ENCODE results near the gene PHKA1. TPM values are rescaled to one million over a fixed set of nuclear protein-coding genes. Genes with fewer than 3 reads are reported as not detected.

PHKA1 gene
- total RNA-seq, 2 donors from 2014 or later, result 6.7 to 10.2 TPM

DNA sequence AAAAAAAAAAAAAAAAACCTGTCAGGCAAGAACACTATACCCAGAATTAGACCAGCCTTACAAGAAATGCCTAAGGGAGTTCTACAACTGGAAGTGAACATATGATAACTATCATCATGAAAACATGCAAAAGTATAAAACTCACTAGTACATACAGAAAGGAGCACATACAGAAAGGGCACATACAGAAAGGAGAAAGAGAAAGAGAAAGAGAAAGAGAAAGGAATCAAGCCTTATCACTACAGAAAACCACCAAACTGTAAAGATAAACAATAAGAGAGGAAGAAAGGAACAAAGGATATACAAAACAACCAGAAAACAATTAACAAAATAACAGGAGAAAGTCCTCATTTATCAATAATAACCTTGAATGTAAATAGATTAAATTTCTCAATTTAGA lies 50.4 kb downstream of the PHKA1 start:
- H3K27ac ChIP-seq (ENCODE audit: low read depth, low read length), result no peak overlapping the region
- H3K9me3 Mint-ChIP-seq, result peaks cover 39% of the 10 kb centered on the region

GRCh38 chrX:72662020-72662747 lies 51.9 kb downstream of the PHKA1 start:
- no peak overlapping the region for H3K4me3 Mint-ChIP-seq
- Histone ChIP-seq H3K27me3 (ENCODE audit: control insufficient read depth, insufficient read depth, low read length, poor library complexity, severe bottlenecking) (no peaks in the 10 kb centered on the region), H3K4me1 (ENCODE audit: control insufficient read depth, insufficient read depth, low read length) (no peaks in the 10 kb centered on the region), H3K9me3 (ENCODE audit: control insufficient read depth, low read length) (no peaks in the 10 kb centered on the region), H3K27ac (ENCODE audit: low read depth, low read length) (no peak overlapping the region), H3K9ac (ENCODE audit: extremely low read depth, low read length, poor library complexity, severe bottlenecking) (no peak overlapping the region), H3K4me3 (ENCODE audit: low read length) (no peak overlapping the region), H3K36me3 (ENCODE audit: control insufficient read depth, insufficient read depth, low read length) (no peaks in the 10 kb centered on the region)
- TF ChIP-seq, protein P1, sequence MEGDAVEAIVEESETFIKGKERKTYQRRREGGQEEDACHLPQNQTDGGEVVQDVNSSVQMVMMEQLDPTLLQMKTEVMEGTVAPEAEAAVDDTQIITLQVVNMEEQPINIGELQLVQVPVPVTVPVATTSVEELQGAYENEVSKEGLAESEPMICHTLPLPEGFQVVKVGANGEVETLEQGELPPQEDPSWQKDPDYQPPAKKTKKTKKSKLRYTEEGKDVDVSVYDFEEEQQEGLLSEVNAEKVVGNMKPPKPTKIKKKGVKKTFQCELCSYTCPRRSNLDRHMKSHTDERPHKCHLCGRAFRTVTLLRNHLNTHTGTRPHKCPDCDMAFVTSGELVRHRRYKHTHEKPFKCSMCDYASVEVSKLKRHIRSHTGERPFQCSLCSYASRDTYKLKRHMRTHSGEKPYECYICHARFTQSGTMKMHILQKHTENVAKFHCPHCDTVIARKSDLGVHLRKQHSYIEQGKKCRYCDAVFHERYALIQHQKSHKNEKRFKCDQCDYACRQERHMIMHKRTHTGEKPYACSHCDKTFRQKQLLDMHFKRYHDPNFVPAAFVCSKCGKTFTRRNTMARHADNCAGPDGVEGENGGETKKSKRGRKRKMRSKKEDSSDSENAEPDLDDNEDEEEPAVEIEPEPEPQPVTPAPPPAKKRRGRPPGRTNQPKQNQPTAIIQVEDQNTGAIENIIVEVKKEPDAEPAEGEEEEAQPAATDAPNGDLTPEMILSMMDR (conservative IDR thresholded peaks at IDR 0.05), result no peak
- DNase-seq, result no peak
- H3K27ac Mint-ChIP-seq, result no peak overlapping the region
- H3K9me3 Mint-ChIP-seq, result peaks cover 42% of the 10 kb centered on the region
- H3K27me3 Mint-ChIP-seq (ENCODE audit: insufficient read depth), result no peaks in the 10 kb centered on the region
- no peaks in the 10 kb centered on the region for H3K36me3 Mint-ChIP-seq (ENCODE audit: low read depth)
- WGBS, 2 experiments (ENCODE audit: insufficient coverage in 1 of 2, insufficient read length in 1 of 2), result 86 to 100% methylated on average over 1 to 5 of the region's 5 CpGs
- H3K4me1 Mint-ChIP-seq, result peaks cover 3% of the 10 kb centered on the region

More for the DNA sequence above, 50.4 kb downstream of the PHKA1 start:
- Mint-ChIP-seq H3K36me3 (ENCODE audit: low read depth) (no peaks in the 10 kb centered on the region), H3K4me1 (peaks cover 3% of the 10 kb centered on the region), H3K27me3 (ENCODE audit: insufficient read depth) (no peaks in the 10 kb centered on the region), H3K4me3 (no peak overlapping the region), H3K27ac (no peak overlapping the region)
- no peak overlapping the region for H3K4me3 ChIP-seq (ENCODE audit: low read length)
- DNase-seq, result no peak
- no peaks in the 10 kb centered on the region for H3K9me3 ChIP-seq (ENCODE audit: control insufficient read depth, low read length)
- no peaks in the 10 kb centered on the region for H3K36me3 ChIP-seq (ENCODE audit: control insufficient read depth, insufficient read depth, low read length)
- no peaks in the 10 kb centered on the region for H3K4me1 ChIP-seq (ENCODE audit: control insufficient read depth, insufficient read depth, low read length)
- no peak overlapping the region for H3K9ac ChIP-seq (ENCODE audit: extremely low read depth, low read length, poor library complexity, severe bottlenecking)
- no peaks in the 10 kb centered on the region for H3K27me3 ChIP-seq (ENCODE audit: control insufficient read depth, insufficient read depth, low read length, poor library complexity, severe bottlenecking)
- TF ChIP-seq, protein P1 (conservative IDR thresholded peaks at IDR 0.05), result no peak

GRCh38 chrX:72659723-72660122 lies 54.4 kb downstream of the PHKA1 start:
- no peak overlapping the region for H3K27ac ChIP-seq (ENCODE audit: low read depth, low read length)
- H3K9me3 Mint-ChIP-seq, result peaks cover 41% of the 10 kb centered on the region
- no peaks in the 10 kb centered on the region for H3K36me3 Mint-ChIP-seq (ENCODE audit: low read depth)
- H3K4me1 ChIP-seq (ENCODE audit: control insufficient read depth, insufficient read depth, low read length), result no peaks in the 10 kb centered on the region
- no peaks in the 10 kb centered on the region for H3K27me3 ChIP-seq (ENCODE audit: control insufficient read depth, insufficient read depth, low read length, poor library complexity, severe bottlenecking)
- no peak overlapping the region for H3K4me3 ChIP-seq (ENCODE audit: low read length)
- H3K4me3 Mint-ChIP-seq, result no peak overlapping the region
- TF ChIP-seq, protein P1 (conservative IDR thresholded peaks at IDR 0.05), result no peak
- H3K27me3 Mint-ChIP-seq (ENCODE audit: insufficient read depth), result no peaks in the 10 kb centered on the region
- H3K9ac ChIP-seq (ENCODE audit: extremely low read depth, low read length, poor library complexity, severe bottlenecking), result no peak overlapping the region
- H3K27ac Mint-ChIP-seq, result no peak overlapping the region
- no peaks in the 10 kb centered on the region for H3K36me3 ChIP-seq (ENCODE audit: control insufficient read depth, insufficient read depth, low read length)
- H3K4me1 Mint-ChIP-seq, result no peaks in the 10 kb centered on the region
- DNase-seq, result no peak
- H3K9me3 ChIP-seq (ENCODE audit: control insufficient read depth, low read length), result no peaks in the 10 kb centered on the region

All from endodermal cell (in vitro differentiated cells).